ENCODE results near the gene MIX23.
A peak's percentile ranks its signal among the peaks of the same experiment; 100 is the strongest.
"Not testable (repeated sequence)": the region's sequence is repeated elsewhere in the genome, so short reads cannot be mapped to it uniquely, and the experiment has no call there.

The MIX23 gene

DNA sequence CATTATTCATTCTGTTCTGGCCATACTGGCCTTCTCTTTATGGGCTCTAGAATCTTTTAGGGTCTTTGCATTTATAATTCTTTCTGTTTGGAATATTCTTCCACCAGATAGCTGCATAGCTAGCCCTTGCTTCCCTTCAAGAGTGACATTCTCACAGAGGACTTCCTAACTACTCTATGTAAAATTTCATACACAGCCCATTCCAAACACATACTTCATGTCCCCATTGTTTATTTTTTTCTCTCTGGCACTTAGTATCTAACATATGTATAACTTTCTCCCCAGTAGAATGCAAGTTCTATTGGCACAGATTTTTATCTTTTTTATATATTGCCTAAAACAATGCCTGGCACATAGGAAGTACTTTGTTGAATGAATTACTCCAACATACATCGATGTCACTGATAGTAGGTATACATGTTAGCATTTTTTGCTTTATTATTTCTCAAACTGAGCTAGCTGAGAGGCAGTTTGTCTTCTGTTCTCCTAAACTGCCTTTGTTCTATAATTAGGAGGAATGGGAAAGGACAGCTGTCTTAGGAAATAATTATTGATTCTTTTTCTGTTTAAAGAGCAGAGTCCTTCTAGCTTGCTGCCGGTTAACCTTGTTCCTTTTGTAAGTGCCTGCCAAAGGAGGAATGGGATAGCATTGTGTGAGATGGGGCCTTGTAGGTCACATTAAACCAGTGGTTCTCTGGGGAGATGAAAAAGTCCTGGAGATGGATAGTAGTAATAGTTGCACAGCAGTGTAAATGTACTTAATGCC is 8.8 kb upstream of the MIX23 start:
- no peak for DNase-seq

DNA sequence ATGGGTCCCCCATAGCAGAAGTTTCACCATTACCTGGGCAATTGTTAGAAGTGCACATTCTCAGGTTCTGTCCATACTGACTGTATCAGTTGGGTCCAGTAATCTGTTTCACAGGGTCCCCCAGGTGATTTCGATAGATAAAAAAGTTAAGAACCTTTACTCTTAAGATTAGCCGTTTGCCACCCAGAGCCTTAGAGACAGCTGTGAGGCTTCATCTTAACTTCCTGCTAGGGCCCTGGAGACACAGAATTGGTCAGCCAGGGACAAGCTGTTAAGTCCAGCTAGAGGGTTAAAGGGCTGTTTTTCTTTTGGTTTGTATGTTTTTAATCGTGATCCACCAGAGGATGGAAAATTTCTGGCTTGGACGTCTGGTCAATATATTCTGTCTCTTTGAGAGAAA is 7.6 kb upstream of the MIX23 start:
- no peak for DNase-seq

DNA sequence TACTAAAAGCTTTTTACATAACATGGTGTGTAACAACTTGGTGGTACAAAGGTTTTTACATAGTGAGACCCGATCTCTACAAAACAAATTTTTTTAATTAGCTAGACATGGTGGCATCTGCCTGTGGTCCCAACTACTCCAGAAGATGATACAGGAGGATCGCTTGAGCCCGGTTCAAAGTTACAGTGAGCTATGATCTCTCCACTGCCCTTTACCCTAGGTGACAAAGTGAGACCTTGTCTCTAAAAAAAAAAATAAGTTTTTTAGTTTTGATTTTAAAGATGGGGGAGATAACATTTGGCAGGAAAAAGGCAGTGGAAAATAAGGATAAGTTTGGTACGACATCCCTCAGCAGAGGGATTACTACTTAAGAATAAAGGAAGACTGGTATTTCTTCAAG is 6.9 kb upstream of the MIX23 start:
- no peak for DNase-seq

DNA sequence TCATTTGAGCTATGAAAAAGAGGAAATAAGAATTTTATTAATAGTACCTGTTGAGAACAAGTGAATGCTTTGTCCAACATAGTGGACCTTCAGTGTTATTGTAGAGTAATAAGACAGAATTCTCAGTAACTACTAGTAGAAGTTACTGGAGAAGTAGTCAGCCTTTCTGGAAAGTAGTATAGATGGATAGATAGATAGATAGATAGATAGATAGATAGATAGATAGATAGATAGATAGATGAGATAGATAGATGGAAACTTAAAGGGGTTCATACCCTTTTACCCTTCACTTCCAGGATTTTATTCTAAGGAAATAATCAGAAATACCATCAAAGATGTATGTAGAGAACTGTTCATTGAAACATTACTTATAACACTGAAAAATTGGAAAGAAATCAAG is 6.2 kb upstream of the MIX23 start:
- DNase-seq = no peak

DNA sequence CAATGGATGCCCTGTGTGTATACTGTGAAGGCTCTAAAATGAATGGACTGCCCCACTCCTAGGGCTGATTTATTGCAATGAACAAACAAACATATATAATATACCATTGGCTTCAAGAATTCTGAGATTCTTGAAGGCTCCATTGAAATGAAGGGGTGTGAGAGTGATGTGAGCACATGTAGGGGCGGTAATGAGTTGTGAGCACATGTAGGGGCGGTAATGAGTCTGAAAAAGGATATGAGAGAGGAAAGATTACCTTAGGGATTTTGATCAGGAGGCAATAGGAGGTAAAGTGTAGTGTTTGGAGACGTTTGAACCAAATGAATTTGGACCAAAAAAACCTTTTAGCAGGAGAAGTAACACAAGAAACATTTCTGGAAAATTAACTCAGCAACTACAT is 4.7 kb upstream of the MIX23 start:
- no peak for DNase-seq

DNA sequence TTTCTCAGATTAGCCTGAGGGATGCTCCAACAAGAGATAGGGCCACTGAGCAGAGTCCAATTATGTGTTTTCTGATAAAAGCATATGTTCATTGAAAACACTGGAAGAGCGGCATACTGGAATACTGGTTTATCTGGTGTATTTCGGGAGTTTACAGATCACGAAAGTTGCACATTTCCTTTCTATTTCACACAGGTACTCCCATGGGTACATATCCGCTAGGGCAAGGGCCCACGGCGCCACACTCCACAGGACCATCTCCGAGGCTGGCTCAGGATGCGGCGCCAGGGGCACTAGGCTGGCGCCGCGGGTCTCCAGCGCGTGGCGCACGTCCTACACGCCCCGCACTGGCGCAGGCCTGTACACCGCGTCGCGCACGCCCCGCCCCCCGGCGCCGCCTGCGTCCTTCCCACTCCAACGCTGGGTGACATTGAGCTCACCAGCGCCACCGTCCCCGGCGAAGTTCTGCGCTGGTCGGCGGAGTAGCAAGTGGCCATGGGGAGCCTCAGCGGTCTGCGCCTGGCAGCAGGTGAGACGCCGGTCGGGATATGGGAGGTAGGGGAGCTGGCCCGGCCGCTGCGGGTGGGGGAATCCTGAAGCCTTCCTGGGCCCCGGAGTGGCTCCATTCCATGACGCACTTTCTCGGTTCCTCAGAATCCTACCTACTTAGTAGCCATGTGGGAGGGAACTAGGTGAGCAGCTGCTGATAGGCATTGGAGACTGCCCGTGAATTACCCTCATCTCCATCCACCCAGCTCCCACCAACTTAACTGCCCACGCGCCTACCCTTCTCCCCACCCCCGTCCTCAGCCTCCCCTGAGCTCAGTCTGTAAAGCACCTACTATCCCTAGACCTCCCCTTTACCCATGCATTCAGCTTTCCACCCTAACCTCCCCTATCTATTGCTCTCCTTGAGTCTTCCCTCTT is 1.0 kb upstream of the MIX23 start, which contains the start of gene FAM162A:
Gene FAM162A, plus strand, starts transcription at position 412 of the 927 bp plus-strand sequence. Its CDS starts 84 bp downstream, at position 496.
- peak; percentile 91 for DNase-seq

DNA sequence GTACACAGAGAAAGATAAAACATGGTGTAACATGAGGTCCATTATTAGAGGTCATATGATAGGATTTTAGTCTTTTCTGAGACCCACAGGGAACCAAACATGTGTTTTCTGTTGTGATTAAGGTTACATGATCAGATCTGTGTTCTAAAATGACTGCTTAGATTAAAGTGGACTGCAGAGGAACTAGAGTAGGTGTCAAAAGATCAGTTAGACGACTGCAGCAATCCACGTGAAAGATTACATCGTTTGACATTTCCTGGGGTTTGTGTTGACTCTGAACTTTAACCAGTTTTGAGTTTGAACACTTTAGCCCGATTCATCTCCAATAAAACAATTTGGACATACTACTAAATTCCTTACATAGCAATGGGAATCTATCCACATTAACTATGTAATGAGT is 5.1 kb downstream of the MIX23 start:
- no peak for DNase-seq

DNA sequence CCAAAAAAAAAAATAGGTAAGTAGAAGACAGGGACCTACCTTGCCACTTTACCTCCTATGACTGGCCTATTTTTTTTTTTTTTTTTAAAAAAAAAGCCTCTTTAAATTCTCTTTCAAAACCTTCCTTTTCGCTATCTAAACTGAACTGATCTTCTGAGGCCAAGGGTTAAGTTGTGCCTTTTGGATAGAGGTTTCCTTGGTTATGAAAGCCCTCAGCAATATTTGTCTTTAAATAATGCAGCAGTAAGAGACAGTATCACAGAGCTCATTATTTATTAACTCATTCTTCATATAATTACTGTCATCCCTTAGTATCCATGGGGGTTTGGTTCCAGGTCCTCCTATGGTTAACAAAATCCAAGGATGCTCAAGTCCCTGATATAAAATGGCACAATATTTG is 9.0 kb downstream of the MIX23 start:
- DNase-seq = no peak

DNA sequence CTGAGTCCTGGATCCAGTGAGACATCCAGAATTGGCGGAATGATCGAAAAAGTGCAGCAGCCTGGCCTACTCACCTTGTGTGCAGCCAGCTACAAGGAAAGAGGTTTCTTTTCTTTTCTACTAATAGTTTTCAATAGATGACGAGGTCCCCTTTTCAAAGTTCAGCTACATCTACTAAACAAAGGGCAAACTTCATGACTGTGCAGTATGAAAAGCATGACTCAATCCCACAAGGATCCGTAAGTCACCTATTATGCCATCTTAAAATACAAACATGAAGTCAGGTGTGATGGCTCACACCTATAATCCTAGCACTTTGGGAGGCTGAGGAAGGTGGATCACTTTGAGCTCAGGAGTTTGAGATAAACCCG is 16.7 kb downstream of the MIX23 start:
- DNase-seq = no peak

DNA sequence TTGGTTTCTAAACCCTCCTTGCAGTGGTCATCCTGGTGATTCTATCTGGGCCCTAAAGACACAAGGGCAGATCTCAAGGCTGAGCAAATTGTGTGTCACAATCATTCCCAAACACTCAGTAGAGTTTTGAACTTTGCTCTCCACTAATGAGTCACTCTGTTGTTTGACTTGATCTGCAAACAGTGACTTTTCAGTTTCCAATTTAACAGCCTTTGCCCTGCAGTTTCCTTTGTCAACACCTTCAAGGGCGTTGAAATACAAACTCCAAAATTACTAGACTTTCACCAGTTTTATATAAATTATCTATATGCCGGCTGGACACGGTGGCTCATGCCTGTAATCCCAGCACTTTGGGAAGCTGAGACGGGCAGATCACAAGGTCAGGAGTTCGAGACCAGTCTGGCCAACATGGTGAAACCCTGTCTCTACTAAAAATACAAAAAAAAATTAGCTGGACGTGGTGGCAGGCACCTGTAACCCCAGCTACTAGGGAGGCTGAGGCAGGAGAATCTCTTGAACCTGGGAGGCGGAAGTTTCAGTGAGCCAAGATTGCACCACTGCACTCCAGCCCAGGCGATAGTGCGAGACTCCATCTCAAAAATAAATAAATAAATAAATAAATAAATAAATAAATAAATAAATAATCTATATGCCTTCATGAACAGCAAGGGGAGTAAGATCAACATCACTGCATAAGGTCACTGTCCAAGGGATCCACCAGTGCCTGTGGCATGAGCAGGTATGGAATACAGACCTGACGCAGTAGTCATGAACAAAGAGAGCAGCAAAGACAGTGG is 17.3 kb downstream of the MIX23 start:
- DNase-seq = not testable (repeated sequence)

DNA sequence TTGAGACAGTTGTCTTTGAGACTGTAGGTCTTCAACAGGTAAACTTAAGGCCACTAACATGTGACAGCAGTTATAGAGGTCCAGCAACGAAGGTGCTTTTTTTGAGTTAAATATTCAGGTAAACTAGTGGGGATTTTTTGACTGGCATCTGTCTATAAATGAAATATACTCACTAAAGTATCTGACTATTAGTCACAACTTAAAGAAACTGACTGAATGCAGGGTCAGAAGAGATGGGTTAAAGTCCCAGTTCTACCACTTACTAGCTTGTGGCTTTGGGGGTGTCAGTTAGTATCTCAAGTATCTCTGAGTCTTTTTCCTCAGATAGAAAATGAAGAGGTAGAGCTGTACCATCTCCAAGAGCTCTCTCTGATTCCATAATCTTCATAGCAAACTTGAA is 18.0 kb downstream of the MIX23 start:
- DNase-seq = no peak

DNA sequence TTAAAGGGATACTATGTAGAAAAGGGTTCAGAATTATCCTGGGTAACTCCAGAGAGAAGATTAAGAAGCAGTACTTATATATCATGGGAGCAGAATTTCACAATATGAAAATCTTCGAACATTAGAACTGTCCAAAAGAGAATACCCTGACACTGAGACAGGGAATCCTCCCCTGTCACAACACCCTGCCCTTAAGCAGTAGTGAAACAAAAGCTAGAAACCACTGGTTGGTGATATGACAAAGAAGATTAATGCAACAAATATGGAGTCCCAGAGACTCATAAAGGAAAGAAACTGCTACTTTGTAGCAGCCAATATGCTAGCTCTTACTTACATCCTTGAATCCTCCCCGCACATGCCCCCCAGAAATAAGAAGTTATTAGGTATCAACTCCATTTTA is 18.5 kb downstream of the MIX23 start:
- no peak for DNase-seq

DNA sequence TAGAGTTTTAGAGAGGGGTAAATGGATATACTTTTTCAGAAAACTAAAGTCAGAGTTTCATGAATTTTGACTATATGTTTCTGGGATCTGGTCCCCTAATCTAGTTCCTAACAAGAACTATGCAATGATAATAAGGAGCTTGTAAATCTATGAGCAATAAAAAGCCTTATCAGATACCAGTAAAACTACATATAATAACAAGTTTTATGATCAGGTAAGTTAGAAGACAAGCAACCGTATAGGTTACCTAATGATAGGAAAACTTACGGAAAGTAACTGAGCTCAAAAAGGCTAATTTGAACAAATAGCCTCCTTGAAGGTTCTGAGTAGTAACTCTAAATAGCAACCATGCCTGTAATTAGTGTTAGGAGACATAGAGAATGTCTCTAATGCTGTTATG is 21.0 kb downstream of the MIX23 start:
- DNase-seq = no peak

DNA sequence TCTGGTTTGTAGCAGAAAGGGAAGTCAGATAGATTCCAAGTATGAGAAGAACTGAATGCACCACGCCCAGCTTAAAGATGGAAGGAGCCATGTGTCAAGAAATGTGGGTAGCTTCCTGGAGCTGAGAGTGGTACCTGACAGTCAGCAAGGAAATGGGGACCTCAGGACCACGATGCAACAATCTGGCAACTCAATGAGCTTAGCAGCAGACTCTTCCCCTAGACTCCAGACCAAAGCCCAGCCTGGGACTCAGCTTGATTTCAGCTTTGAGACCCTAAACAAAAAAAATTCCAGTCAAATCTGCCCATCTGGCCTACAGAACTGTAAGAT is 24.4 kb downstream of the MIX23 start:
- no peak for DNase-seq

DNA sequence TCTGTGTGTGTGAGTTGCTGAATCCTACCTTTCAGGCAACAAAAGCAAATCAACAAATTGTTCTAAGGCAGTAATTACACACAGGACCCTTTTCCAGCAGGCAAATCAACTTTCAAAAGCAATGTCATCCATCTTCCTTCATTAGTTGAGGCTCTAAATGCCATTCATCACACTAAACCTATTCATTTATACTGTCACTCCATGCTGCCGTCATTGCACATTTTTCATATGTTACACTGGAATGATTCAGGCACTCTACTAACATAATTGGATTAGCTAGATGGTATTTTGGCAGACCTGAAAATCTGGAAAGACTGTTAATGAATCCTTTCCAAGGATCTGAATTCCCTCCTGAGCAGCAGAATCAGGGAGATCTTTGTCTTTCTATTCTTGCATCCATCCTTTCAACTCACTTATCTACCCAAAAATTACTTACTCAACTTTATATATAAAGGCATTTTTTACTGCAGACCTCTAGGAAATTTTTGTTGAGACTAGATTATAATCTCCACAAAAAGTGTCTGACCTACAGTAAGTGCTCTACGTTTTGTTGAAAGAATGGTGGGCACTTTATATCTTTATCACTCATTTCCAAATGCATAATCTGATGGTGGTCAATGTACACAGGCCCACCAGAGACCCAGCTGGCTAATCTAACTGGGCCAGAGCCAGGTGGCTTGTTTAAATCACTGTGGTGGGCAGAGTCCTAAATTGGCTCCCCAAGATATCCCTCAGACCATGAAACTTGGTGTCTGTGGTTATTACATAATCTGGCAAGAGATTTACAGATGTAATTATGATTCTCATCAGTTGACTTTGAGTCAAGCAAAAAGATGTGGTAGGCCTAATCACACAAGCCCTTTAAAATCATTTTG is 25.0 kb downstream of the MIX23 start:
- no peak for DNase-seq

DNA sequence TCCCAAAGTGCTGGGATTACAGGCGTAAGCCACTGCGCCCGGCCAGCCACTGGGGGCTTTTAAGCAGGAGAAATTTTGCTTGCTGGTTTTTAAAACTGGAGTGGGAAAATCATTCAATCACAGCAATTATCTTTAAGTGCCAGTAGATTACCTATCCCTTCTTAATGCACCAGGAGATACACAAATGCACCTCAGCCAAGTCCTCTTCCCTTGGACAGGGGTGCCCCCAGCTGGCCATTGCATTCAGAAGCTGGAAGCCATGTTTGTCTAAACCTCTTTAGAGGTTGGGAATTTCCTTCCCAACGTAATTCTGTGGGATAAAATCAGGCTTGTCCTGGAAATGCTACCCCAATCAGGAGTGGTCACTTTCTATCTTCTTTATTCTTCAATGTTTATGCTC is 26.6 kb downstream of the MIX23 start:
- DNase-seq = peak; percentile 1

DNA sequence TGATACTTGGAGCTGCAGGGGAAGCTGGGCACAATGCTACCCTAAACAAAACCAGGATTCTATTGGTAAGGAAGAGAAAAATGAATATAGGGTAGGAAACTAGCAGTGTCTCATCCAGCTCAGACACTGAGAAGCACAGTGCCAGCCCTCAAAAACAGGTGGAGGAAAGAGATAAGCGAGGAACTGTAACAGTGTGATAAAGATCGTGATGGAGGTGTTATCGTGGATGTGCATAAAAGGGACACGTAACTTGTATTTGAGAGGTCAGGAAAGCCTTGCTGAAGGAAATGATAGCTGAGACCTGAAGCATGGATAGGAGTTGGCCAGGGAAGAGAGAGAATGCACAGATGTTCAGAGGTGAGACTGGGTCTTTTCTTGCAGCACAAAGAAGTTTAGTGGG is 27.4 kb downstream of the MIX23 start:
- DNase-seq = no peak

DNA sequence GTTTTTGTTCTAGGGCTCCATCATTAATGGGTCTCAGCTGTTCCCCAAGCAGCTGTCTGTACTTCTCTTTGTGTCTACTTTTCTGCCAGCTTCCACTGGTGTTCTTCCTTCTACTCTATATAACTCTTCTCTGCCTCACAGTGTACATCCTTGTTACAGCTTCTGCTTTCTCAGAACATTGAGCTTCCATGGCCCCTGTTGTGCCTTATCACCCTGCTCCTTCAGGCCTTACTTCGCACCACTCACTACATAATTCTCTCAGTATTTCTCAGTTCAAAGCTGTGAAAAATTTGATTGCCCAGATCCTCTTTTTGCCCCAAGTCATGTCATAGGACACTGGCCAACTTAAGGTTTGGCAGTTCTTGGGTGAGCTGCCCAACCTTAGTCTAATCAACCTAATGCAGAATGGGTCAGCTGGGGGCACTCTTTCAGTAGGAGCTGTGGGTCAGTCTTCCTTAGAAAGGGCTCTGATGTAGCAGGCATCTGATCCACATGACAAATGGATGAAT is 29.1 kb downstream of the MIX23 start:
- no peak for DNase-seq

DNA sequence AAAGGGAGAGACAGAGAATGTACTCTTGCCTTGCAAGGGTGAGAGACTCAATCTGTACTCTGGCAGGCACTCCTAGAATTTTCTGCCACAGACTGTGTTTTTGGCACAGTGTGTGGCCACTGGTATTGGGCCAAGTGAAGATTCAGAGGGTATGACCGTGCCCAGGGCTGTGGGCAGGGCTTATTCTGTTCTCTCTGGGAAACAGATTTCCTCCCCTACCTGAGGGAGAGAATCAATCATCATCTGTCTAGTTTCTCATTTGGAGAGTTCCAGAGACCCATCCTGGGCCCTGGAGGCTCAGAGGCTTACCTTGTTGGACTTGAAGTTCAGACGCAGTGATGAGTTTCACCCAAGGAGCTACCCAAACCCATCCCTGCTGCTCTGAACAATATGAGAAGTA is 29.8 kb downstream of the MIX23 start:
- no peak for DNase-seq

DNA sequence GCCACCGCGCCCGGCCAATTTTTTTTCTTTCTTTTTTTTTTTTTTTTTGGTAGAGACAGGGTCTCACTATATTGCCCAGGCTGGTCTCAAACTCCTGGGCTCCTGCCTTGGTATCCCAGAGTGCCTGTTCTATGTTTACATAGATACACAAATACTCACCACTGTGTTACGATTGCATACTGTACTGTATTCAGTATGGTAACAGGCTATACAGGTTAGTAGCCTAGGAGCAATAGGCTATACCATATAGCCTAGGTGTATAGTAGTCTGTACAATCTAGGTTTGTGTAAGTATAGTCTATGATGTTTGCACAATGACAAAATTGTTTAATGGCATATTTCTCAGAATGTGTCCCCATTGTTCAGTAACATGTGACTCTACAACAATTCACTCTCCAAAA is 31.4 kb downstream of the MIX23 start:
- no peak for DNase-seq

DNA sequence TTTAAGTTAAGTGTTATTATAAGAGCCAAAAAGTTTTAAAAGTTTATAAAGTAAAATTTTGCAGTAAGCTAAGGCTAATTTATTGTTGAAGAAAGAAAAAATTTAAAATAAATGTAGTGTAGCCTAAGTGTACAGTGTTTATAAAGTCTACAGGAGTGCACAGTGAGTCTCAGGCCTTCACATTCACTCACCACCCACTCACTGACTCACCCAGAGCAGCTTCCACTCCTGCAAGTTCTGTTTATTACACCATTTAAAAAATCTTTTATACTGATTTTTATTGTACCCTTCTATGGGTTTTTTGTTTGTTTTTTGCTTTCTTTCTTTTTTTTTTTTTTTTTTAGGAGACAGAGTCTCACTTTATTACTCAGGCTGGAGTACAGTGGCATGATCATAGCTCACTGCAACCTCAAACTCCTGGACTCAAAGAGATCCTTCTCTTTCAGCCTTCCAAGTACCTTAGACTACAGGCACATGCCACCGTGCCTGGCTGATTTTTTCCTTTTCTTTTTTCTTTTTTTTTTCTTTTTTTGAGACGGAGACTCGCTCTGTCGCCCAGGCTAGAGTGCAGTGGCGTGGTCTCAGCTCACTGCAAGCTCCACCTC is 32.1 kb downstream of the MIX23 start:
- DNase-seq = no peak

DNA sequence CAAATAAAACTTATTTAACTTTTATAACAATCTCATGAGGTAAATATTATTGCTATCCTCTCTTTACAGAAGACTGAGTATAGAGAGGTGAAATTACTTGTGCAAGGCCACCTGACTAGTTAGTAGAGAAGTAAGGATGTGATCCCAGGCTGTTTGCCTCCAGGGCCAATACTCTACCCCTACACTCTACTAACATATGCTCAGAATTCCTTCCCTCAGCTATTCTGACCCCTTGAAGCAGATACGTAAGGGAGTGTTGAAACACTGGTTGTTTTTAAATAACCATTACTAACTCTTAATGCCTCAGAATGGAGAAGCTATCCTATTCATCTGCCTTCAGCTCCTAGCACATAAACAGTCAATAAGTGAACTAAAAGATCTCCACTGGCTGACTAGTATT is 33.9 kb downstream of the MIX23 start:
- no peak for DNase-seq

All from NCI-H345 (cell line).